GM12875 (cell line): Measurements from ENCODE around the gene AKAP3.

ENCODE experiments used
- H3K4me3 ChIP-seq: one replicate; pipeline ENCODE4 v1.5.1; 2011; ENCODE audit warnings: low read depth, low read length, control low read depth
- TF ChIP-seq, protein P1 (sequence below): IDR thresholded peaks from 2 replicates; pipeline ENCODE4 v1.5.1; 2011; ENCODE audit warnings: low read depth, mild to moderate bottlenecking, control low read depth, inconsistent platforms, low read length, moderate library complexity, borderline replicate concordance; ENCODE audit not compliant: insufficient read depth

AKAP3 gene

GRCh38 chr12:4569261-4569660 is 79.6 kb downstream of the AKAP3 start:
- TF ChIP-seq, protein P1, sequence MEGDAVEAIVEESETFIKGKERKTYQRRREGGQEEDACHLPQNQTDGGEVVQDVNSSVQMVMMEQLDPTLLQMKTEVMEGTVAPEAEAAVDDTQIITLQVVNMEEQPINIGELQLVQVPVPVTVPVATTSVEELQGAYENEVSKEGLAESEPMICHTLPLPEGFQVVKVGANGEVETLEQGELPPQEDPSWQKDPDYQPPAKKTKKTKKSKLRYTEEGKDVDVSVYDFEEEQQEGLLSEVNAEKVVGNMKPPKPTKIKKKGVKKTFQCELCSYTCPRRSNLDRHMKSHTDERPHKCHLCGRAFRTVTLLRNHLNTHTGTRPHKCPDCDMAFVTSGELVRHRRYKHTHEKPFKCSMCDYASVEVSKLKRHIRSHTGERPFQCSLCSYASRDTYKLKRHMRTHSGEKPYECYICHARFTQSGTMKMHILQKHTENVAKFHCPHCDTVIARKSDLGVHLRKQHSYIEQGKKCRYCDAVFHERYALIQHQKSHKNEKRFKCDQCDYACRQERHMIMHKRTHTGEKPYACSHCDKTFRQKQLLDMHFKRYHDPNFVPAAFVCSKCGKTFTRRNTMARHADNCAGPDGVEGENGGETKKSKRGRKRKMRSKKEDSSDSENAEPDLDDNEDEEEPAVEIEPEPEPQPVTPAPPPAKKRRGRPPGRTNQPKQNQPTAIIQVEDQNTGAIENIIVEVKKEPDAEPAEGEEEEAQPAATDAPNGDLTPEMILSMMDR = no peak
- H3K4me3 ChIP-seq = no peak overlapping the region

GRCh38 chr12:4567073-4567881 is 81.6 kb downstream of the AKAP3 start:
- no peak overlapping the region for H3K4me3 ChIP-seq
- TF ChIP-seq, protein P1 = no peak

- TF ChIP-seq, protein P1 = no peak
- H3K4me3 ChIP-seq = no peak overlapping the region
These were observed 82.4 kb downstream of the AKAP3 start for GRCh38 chr12:4566474-4566873.
